K562 (cell line): ENCODE results near the gene STC2. TPM values are rescaled to one million over a fixed set of nuclear protein-coding genes. Genes with fewer than 3 reads are reported as not detected.

ENCODE experiments used
- CBX5 ChIP-seq: IDR thresholded peaks from 2 replicates; pipeline ENCODE4 v1.6.1; 2014; ENCODE audit warnings: low read depth, borderline replicate concordance
- DMBX1 ChIP-seq: fragments of 250-450 bp; sonication (Bioruptor Pico); IDR thresholded peaks from 2 replicates; pipeline ENCODE4 v1.8.0; 2022; ENCODE audit warnings: inconsistent platforms, mild to moderate bottlenecking, moderate library complexity, borderline replicate concordance
- EP300 ChIP-seq: IDR thresholded peaks from 2 replicates; pipeline ENCODE4 v1.6.1; 2012; ENCODE audit warnings: low read length, improper control_type of control experiment
- HDAC3 ChIP-seq: fragments of 450-650 bp; IDR thresholded peaks from 2 replicates; pipeline ENCODE4 v1.6.1; 2018; ENCODE audit warnings: borderline replicate concordance, mild to moderate bottlenecking, moderate library complexity; ENCODE audit not compliant: partially characterized antibody
- HMG20A ChIP-seq: fragments of 450-650 bp; formaldehyde crosslinking; conservative IDR thresholded peaks from 2 replicates; pipeline ENCODE4 v1.4.0; 2020; ENCODE audit warnings: mild to moderate bottlenecking, mixed read lengths
- KDM2B ChIP-seq: fragments of 250-450 bp; sonication (Bioruptor Pico); IDR thresholded peaks from 2 replicates; pipeline ENCODE4 v1.8.0; 2021; ENCODE audit warnings: mild to moderate bottlenecking, moderate library complexity
- MCM7 ChIP-seq, 2 experiments: fragments of 450-650 bp; IDR thresholded peaks; 2 replicates each; pipeline ENCODE4 v1.6.1; 2016 to 2018
- NR1H2 ChIP-seq: sonication (generic); formaldehyde crosslinking; IDR thresholded peaks from 2 replicates; pipeline ENCODE4 v1.4.0; 2020; ENCODE audit warnings: mild to moderate bottlenecking, missing genetic modification reagents
- PCBP2 ChIP-seq: fragments of 200-400 bp; formaldehyde crosslinking; IDR thresholded peaks from 2 replicates; pipeline ENCODE4 v1.6.1; 2018; ENCODE audit warnings: low read length, low read depth, mild to moderate bottlenecking, moderate library complexity; ENCODE audit not compliant: poor library complexity, severe bottlenecking
- POLR2B ChIP-seq: fragments of 450-650 bp; IDR thresholded peaks from 2 replicates; pipeline ENCODE4 v1.6.1; 2018; ENCODE audit warnings: low read depth; ENCODE audit not compliant: partially characterized antibody
- POLR3A ChIP-seq: IDR thresholded peaks from 2 replicates; pipeline ENCODE4 v1.6.1; 2011; ENCODE audit warnings: borderline replicate concordance, mild to moderate bottlenecking, moderate library complexity; ENCODE audit not compliant: insufficient read length, insufficient read depth; ENCODE audit errors: extremely low read depth
- RBM15 ChIP-seq: fragments of 200-400 bp; formaldehyde crosslinking; IDR thresholded peaks from 2 replicates; pipeline ENCODE4 v1.6.1; 2018; ENCODE audit warnings: mild to moderate bottlenecking, low read length, moderate library complexity; ENCODE audit not compliant: insufficient read depth
- RFX5 ChIP-seq: IDR thresholded peaks from 2 replicates; pipeline ENCODE4 v1.6.1; 2011; ENCODE audit warnings: low read depth, mild to moderate bottlenecking, improper control_type of control experiment, low read length
- SMARCA4 ChIP-seq: fragments of 450-650 bp; IDR thresholded peaks from 2 replicates; pipeline ENCODE4 v1.6.1; 2016
- SP2 ChIP-seq: IDR thresholded peaks from 2 replicates; pipeline ENCODE4 v1.6.1; 2011; ENCODE audit warnings: mild to moderate bottlenecking, low read depth, low read length, moderate library complexity; ENCODE audit not compliant: poor library complexity, severe bottlenecking; ENCODE audit errors: extremely low read depth
- TSC22D4 ChIP-seq: fragments of 450-650 bp; IDR thresholded peaks from 2 replicates; pipeline ENCODE4 v1.6.1; 2016; ENCODE audit warnings: missing genetic modification characterization, missing biosample characterization, control low read depth
- ZNF274 ChIP-seq: IDR thresholded peaks from 2 replicates; pipeline ENCODE4 v1.6.1; 2011; ENCODE audit warnings: low read depth, mild to moderate bottlenecking, low read length, moderate library complexity, borderline replicate concordance
- polyA plus RNA-seq, 8 experiments: library from polyadenylated mRNA; depleted of rRNA in 4 of 8; stranded (reverse) in 5 of 8; unstranded in 3 of 8; fragments of >200 nt; fragmentation: Nextera tagmentation in 2 of 8; fragmentation: Illumina TruSeq in 1 of 8; extraction: Ambion mirVana in 2 of 8; extraction: Trizol in 1 of 8; gene quantifications; 2 replicates each; pipeline versions ENCODE4 v1.2.1 to v1.2.3, GENCODE V29; 2011 to 2014; ENCODE audit warnings: inconsistent platforms in 1 of 8, missing spikeins in 1 of 8
- total RNA-seq, 7 experiments: library from RNA; depleted of rRNA in 6 of 7; stranded (reverse); fragments of >200 nt in 6 of 7; fragmentation: Illumina TruSeq in 2 of 7; extraction: Trizol in 2 of 7; gene quantifications; 2 replicates each; pipeline versions ENCODE4 v1.2.1 to v1.2.3, GENCODE V29; 2011 to 2021; ENCODE audit warnings: low replicate concordance in 1 of 7
- TF ChIP-seq, protein P1 (sequence below), 3 experiments: IDR thresholded peaks in 2 of 3; conservative IDR thresholded peaks in 1 of 3; 2 replicates each; pipeline ENCODE4 v1.5.1; 2011 to 2012; ENCODE audit warnings: low read length in 3 of 3, mild to moderate bottlenecking in 3 of 3, control low read depth in 2 of 3, improper control_type of control experiment in 1 of 3, inconsistent platforms in 1 of 3, low read depth in 1 of 3, mixed read lengths in 1 of 3, moderate library complexity in 1 of 3; ENCODE audit not compliant: insufficient read depth in 2 of 3
- TF ChIP-seq, protein P2 (sequence below): IDR thresholded peaks from 2 replicates; pipeline ENCODE4 v1.6.1; 2012; ENCODE audit warnings: low read depth, low read length, improper control_type of control experiment, borderline replicate concordance
- TF ChIP-seq, protein P3 (sequence below): fragments of 450-650 bp; conservative IDR thresholded peaks from 2 replicates; pipeline ENCODE4 v1.6.1; 2016; ENCODE audit warnings: missing genetic modification characterization, low read depth, mild to moderate bottlenecking, missing compliant biosample characterization, moderate library complexity

STC2 gene
- total and polyA plus RNA-seq, 9 of the 15 experiments (the other 6 are each of a cell fraction or from before 2014, with no cell fraction given) = 0.62 to 31.7 (median 7.4) TPM

DNA sequence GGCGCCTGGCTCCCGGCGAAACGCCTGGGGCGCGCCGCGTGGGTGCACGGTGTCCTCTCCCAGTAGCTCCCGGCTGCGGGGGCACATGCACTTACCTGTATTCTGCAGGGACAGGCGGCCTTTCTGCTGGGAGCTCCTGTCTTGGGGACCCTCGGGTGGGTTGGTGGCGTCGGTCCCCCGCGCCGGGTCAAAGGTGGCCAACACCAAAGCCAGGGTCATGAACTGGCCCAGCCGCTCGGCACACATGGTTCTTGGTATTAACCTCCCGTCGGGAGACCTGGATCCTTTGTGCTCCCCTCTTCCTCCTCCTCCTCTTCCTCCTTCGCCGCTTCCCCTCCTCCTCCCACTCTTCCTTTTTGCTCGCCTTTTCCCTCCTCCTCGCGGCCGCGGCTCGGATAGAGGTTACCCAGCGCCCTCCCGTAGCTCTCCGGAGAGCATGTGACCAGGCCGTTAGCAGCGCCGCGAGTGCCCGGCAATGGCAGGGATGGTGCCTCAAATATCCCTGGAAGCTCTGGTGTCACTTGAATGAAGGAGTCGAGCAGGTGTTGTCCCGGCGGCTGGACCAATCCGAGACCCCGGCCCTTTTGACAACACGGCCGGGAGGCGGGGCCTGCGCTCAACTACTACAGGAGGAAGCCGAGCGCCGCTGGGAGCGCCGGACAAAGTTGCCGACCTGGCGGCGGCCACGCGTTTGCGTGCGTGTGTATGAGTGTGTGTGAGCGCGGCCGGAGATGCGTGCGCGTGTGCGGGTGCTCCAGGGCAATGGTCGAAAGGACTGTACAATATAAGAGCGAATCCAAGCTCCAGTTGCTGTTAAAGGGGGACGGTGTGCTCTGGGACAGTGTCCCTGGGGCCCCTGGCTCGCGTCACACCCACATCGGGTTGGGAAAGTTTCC, at the start of gene STC2 (continued):
- TF ChIP-seq, protein P1, sequence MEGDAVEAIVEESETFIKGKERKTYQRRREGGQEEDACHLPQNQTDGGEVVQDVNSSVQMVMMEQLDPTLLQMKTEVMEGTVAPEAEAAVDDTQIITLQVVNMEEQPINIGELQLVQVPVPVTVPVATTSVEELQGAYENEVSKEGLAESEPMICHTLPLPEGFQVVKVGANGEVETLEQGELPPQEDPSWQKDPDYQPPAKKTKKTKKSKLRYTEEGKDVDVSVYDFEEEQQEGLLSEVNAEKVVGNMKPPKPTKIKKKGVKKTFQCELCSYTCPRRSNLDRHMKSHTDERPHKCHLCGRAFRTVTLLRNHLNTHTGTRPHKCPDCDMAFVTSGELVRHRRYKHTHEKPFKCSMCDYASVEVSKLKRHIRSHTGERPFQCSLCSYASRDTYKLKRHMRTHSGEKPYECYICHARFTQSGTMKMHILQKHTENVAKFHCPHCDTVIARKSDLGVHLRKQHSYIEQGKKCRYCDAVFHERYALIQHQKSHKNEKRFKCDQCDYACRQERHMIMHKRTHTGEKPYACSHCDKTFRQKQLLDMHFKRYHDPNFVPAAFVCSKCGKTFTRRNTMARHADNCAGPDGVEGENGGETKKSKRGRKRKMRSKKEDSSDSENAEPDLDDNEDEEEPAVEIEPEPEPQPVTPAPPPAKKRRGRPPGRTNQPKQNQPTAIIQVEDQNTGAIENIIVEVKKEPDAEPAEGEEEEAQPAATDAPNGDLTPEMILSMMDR (IDR thresholded peaks at IDR 0.05 in 2 of 3, conservative IDR thresholded peaks at IDR 0.05 in 1 of 3; ENCODE audit: insufficient read depth in 2 of 3, low read depth in 1 of 3, low read length in 3 of 3) = 0 out of 6 replicates have a peak, but pooled peaks of 1 of the 3 experiments have one; percentile 3
- TF ChIP-seq KDM2B (CRISPR knock-in tag) (0 out of 2 replicates have a peak, but pooled peaks have one; percentile 70), SMARCA4 (0 out of 2 replicates have a peak, but pooled peaks have one; percentile 16), RFX5 (no peak), DMBX1 (CRISPR knock-in tag) (no peak), HDAC3 (no peak), HMG20A (CRISPR knock-in tag) (no peak), SP2 (no peak), ZNF274 (no peak), EP300 (no peak), RBM15 (no peak), PCBP2 (no peak), CBX5 (no peak), TSC22D4 (tag) (no peak), MCM7 (IDR thresholded peaks at IDR 0.05) (no peak), POLR2B (peak; percentile 58), NR1H2 (CRISPR knock-in tag) (no peak), POLR3A (no peak)
- TF ChIP-seq, protein P2, sequence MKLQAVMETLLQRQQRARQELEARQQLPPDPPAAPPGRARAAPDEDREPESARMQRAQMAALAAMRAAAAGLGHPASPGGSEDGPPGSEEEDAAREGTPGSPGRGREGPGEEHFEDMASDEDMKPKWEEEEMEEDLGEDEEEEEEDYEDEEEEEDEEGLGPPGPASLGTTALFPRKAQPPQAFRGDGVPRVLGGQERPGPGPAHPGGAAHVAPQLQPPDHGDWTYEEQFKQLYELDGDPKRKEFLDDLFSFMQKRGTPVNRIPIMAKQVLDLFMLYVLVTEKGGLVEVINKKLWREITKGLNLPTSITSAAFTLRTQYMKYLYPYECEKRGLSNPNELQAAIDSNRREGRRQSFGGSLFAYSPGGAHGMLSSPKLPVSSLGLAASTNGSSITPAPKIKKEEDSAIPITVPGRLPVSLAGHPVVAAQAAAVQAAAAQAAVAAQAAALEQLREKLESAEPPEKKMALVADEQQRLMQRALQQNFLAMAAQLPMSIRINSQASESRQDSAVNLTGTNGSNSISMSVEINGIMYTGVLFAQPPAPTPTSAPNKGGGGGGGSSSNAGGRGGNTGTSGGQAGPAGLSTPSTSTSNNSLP = no peak
- TF ChIP-seq, protein P3, sequence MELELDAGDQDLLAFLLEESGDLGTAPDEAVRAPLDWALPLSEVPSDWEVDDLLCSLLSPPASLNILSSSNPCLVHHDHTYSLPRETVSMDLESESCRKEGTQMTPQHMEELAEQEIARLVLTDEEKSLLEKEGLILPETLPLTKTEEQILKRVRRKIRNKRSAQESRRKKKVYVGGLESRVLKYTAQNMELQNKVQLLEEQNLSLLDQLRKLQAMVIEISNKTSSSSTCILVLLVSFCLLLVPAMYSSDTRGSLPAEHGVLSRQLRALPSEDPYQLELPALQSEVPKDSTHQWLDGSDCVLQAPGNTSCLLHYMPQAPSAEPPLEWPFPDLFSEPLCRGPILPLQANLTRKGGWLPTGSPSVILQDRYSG = no peak
